ENCODE data around the gene GALR3. TPM values are rescaled to one million over a fixed set of nuclear protein-coding genes. Genes with fewer than 3 reads are reported as not detected.

GALR3 gene
- total and polyA plus RNA-seq, 2 of the 4 experiments (the other 2 are of a cell fraction) = not detected

DNA sequence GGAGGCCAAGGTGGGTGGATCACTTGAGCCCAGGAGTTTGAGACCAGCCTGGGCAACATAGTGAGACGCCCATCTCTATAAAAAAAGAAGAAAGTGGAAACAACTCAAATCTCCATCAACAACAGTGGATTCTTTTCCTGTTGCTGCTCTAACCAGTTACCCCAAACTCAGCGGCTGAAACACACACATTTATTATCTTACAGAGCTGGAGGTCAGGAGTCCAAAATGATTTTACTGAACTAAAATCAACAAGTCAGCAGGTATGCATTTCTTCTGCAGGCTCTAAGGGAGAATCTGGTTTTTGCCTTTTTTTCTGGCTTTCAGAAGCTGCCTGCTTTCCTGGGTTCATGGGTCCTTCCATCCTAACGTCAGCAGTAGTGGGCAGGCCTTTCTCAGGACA lies 27.1 kb upstream of the GALR3 start:
- Histone ChIP-seq H3K79me1 (ENCODE audit: low read depth in 1 of 2, low read length in 2 of 2) (no peaks in the 10 kb centered on the region), H2BK120ac (ENCODE audit: low read depth, low read length) (no peak overlapping the region), H3K14ac (replicated peaks; ENCODE audit: low read depth, low read length) (no peak overlapping the region), H2BK15ac (ENCODE audit: low read depth, low read length) (no peak overlapping the region), H3K23ac (ENCODE audit: low read depth, low read length) (no peak overlapping the region), H3K4me1 (ENCODE audit: control insufficient read depth, insufficient read depth, low read length) (no peaks in the 10 kb centered on the region), H3K9me3 (ENCODE audit: control insufficient read depth, insufficient read depth, low read length) (no peaks in the 10 kb centered on the region), H3K27me3 (ENCODE audit: control insufficient read depth, insufficient read depth, low read length) (no peaks in the 10 kb centered on the region), H3K4me2 (ENCODE audit: low read depth, low read length) (no peak overlapping the region), H3K4ac (ENCODE audit: low read depth, low read length) (no peak overlapping the region), H4K91ac (ENCODE audit: insufficient read depth, low read depth, low read length) (no peak overlapping the region), H2BK20ac (ENCODE audit: low read depth, low read length) (no peak overlapping the region), H3K18ac (ENCODE audit: low read depth, low read length) (no peak overlapping the region), H3K4me3 (ENCODE audit: insufficient read depth, low read depth, low read length) (no peak overlapping the region), H3K9ac (ENCODE audit: low read depth, low read length) (no peak overlapping the region), H2AK5ac (ENCODE audit: low read depth, low read length) (no peak overlapping the region), H4K8ac (ENCODE audit: low read depth in 2 of 2, low read length in 2 of 2) (no peak overlapping the region), H3K56ac (ENCODE audit: extremely low read depth, insufficient read depth, low read length) (no peak overlapping the region), H2BK5ac (ENCODE audit: low read depth, low read length, poor library complexity, severe bottlenecking) (no peak overlapping the region), H2AFZ (replicated peaks; ENCODE audit: low read length, poor library complexity) (no peak overlapping the region), H3K27ac (ENCODE audit: insufficient read depth, low read length) (no peak overlapping the region), H4K20me1 (ENCODE audit: insufficient read depth, low read length) (no peaks in the 10 kb centered on the region), H3K9me1 (ENCODE audit: insufficient read depth, low read length) (no peaks in the 10 kb centered on the region), H2AK9ac (replicated peaks; ENCODE audit: low read depth, low read length, poor library complexity) (no peak overlapping the region), H3K36me3 (ENCODE audit: control insufficient read depth, insufficient read depth, low read length) (no peaks in the 10 kb centered on the region), H4K5ac (ENCODE audit: low read depth, low read length) (no peak overlapping the region)
- BruUV-seq (replicated peaks) = no TSS peak
- DNase-seq = no peak
- ChIA-PET POLR2A (ENCODE audit: unreplicated experiment) (no interaction called here), CTCF (interaction anchor here (0.6 kb wide), 1 partner anchor 36 kb away, joined by 3 read pairs; no protein-coding TSS in a partner anchor)
- TF ChIP-seq CHD1 (IDR thresholded peaks at IDR 0.05; ENCODE audit: low read depth, low read length) (no peak), BHLHE40 (IDR thresholded peaks at IDR 0.05; ENCODE audit: low read depth, low read length) (no peak), SMC3 (IDR thresholded peaks at IDR 0.05; ENCODE audit: low read depth, low read length) (no peak), NFE2L2 (IDR thresholded peaks at IDR 0.05; ENCODE audit: low read depth, low read length) (no peak), MAZ (IDR thresholded peaks at IDR 0.05; ENCODE audit: borderline replicate concordance, low read depth, low read length) (no peak), POLR2A (IDR thresholded peaks at IDR 0.05; ENCODE audit: low read depth, low read length) (no peak), RFX5 (IDR thresholded peaks at IDR 0.05; ENCODE audit: low read depth, low read length) (no peak), RAD21 (IDR thresholded peaks at IDR 0.05; ENCODE audit: low read length) (no peak), FOS (IDR thresholded peaks at IDR 0.05; ENCODE audit: low read depth, low read length) (no peak), CEBPB (IDR thresholded peaks at IDR 0.05; ENCODE audit: low read depth, low read length) (no peak), RCOR1 (IDR thresholded peaks at IDR 0.05; ENCODE audit: insufficient replicate concordance, low read length) (no peak), MAFK (IDR thresholded peaks at IDR 0.05; ENCODE audit: low read depth, low read length) (no peak)
- TF ChIP-seq, protein P1, sequence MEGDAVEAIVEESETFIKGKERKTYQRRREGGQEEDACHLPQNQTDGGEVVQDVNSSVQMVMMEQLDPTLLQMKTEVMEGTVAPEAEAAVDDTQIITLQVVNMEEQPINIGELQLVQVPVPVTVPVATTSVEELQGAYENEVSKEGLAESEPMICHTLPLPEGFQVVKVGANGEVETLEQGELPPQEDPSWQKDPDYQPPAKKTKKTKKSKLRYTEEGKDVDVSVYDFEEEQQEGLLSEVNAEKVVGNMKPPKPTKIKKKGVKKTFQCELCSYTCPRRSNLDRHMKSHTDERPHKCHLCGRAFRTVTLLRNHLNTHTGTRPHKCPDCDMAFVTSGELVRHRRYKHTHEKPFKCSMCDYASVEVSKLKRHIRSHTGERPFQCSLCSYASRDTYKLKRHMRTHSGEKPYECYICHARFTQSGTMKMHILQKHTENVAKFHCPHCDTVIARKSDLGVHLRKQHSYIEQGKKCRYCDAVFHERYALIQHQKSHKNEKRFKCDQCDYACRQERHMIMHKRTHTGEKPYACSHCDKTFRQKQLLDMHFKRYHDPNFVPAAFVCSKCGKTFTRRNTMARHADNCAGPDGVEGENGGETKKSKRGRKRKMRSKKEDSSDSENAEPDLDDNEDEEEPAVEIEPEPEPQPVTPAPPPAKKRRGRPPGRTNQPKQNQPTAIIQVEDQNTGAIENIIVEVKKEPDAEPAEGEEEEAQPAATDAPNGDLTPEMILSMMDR (conservative IDR thresholded peaks at IDR 0.05; ENCODE audit: low read depth, low read length) = no peak
- TF ChIP-seq, protein P2, sequence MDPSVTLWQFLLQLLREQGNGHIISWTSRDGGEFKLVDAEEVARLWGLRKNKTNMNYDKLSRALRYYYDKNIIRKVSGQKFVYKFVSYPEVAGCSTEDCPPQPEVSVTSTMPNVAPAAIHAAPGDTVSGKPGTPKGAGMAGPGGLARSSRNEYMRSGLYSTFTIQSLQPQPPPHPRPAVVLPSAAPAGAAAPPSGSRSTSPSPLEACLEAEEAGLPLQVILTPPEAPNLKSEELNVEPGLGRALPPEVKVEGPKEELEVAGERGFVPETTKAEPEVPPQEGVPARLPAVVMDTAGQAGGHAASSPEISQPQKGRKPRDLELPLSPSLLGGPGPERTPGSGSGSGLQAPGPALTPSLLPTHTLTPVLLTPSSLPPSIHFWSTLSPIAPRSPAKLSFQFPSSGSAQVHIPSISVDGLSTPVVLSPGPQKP (IDR thresholded peaks at IDR 0.05; ENCODE audit: borderline replicate concordance, low read depth, low read length) = no peak
- TF ChIP-seq, protein P3, sequence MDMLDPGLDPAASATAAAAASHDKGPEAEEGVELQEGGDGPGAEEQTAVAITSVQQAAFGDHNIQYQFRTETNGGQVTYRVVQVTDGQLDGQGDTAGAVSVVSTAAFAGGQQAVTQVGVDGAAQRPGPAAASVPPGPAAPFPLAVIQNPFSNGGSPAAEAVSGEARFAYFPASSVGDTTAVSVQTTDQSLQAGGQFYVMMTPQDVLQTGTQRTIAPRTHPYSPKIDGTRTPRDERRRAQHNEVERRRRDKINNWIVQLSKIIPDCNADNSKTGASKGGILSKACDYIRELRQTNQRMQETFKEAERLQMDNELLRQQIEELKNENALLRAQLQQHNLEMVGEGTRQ (IDR thresholded peaks at IDR 0.05; ENCODE audit: low read depth, low read length) = no peak
- ATAC-seq (ENCODE audit: low read depth) = no peak
- intact Hi-C loops (cut with micrococcal nuclease) = no loop called here
- in situ Hi-C loops (cut with MboI; ENCODE audit: low sequenced_read_pairs) = no loop called here
- WGBS, 2 experiments (ENCODE audit: extremely low coverage in 2 of 2, insufficient read length in 1 of 2) = 60% methylated on average over 1 of the region's 3 CpGs; no CpG with 5 or more reads in 1 of the 2 experiments
- dilution Hi-C loops (cut with HindIII; ENCODE audit: low sequenced_read_pairs, unreplicated experiment) = no loop called here

Data from IMR-90 (cell line).